Skeletal muscle tissue (tissue), 4 donors: ENCODE data around the gene OOSP1. TPM values are rescaled to one million over a fixed set of nuclear protein-coding genes. Genes with fewer than 3 reads are reported as not detected.

ENCODE experiments used
- H3K27ac ChIP-seq: one replicate; pipeline ENCODE4 v1.7.0; 2013; ENCODE audit warnings: mild to moderate bottlenecking, low read depth, low read length, inconsistent platforms
- H3K27me3 ChIP-seq, 3 donors: one replicate each; pipeline ENCODE4 v1.7.0; 2013; ENCODE audit warnings: low read length in 3 of 3; ENCODE audit not compliant: control insufficient read depth in 3 of 3, insufficient read depth in 3 of 3
- H3K36me3 ChIP-seq, 3 donors: one replicate each; pipeline ENCODE4 v1.7.0; 2013; ENCODE audit warnings: low read length in 3 of 3; ENCODE audit not compliant: control insufficient read depth in 3 of 3, insufficient read depth in 3 of 3
- H3K4me1 ChIP-seq, 3 donors: one replicate each; pipeline ENCODE4 v1.7.0; 2013; ENCODE audit warnings: low read length in 3 of 3, mild to moderate bottlenecking in 3 of 3; ENCODE audit not compliant: control insufficient read depth in 3 of 3, insufficient read depth in 3 of 3
- H3K4me3 ChIP-seq, 3 donors: one replicate each; pipeline ENCODE4 v1.7.0; 2013; ENCODE audit warnings: low read length in 3 of 3
- H3K9ac ChIP-seq, 3 donors: one replicate each; pipeline ENCODE4 v1.7.0; 2013; ENCODE audit warnings: low read length in 3 of 3, mild to moderate bottlenecking in 3 of 3, moderate library complexity in 2 of 3, low read depth in 1 of 3
- H3K9me3 ChIP-seq, 3 donors: one replicate each; pipeline ENCODE4 v1.7.0; 2013; ENCODE audit warnings: low read length in 3 of 3; ENCODE audit not compliant: control insufficient read depth in 3 of 3
- total RNA-seq: library from RNA; depleted of rRNA; stranded (reverse); fragments of >200 nt; gene quantifications from one replicate; pipeline ENCODE4 v1.2.3, GENCODE V29; 2014
- donor health status: Osteomylitis.

The OOSP1 gene
- total RNA-seq, 1 donor from 2014 or later: not detected

GRCh38 chr11:59954219-59954847 lies 16.1 kb downstream of the OOSP1 start:
- Histone ChIP-seq H3K9me3 (no peaks in the 10 kb centered on the region), H3K9ac (no peak overlapping the region), H3K4me1 (no peaks in the 10 kb centered on the region), H3K4me3 (no peak overlapping the region), H3K36me3 (no peaks in the 10 kb centered on the region), H3K27me3 (no peaks in the 10 kb centered on the region), H3K27ac (no peak overlapping the region)

- Histone ChIP-seq H3K4me3 (no peak overlapping the region), H3K27ac (no peak overlapping the region), H3K27me3 (no peaks in the 10 kb centered on the region), H3K36me3 (no peaks in the 10 kb centered on the region), H3K9ac (no peak overlapping the region), H3K4me1 (no peaks in the 10 kb centered on the region), H3K9me3 (no peaks in the 10 kb centered on the region)
These were observed 18.9 kb downstream of the OOSP1 start for GRCh38 chr11:59957094-59957493.

DNA sequence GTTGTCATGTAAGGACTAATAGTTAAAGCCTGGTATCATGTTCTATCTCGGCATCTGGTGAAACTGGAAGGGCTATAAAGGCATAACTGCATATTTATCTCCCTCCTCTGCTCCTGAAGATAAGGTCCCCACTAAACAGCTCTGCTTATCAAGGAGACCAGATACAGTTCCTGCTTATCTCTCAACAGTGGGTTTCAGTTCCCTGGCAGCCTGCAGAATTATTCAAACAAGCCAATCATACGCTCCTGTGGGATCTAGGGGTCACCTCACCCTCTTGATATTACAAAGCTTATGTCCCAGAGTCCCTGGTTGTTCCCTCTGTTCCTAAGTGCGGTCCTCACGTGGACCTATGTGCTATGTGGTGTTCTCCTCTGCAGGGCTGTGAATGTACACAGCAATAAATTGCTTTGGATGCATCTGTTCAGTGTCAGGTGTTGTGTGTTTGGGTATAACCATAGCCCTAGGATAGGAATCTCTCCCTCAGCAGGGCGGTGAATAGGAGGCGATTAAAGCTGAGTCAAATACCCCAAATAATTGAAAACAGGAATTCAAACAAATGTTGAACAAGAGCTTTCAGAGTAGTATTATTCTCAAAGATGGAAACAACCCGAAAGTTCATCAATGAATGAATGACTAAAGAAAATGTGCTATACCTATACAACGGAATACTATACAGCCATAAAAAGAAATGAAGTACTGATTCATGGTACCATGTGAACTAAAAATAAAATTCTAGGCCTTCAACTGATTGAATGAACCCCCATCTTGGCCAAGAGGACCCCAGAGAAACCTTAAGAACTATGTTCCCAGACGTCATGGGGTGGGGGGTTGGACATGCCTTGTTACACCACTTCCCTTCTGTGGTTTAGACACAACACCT lies 22.5 kb downstream of the OOSP1 start:
- Histone ChIP-seq H3K27ac (no peak overlapping the region), H3K4me1 (no peaks in the 10 kb centered on the region), H3K27me3 (no peaks in the 10 kb centered on the region), H3K4me3 (no peak overlapping the region), H3K9ac (no peak overlapping the region), H3K36me3 (no peaks in the 10 kb centered on the region), H3K9me3 (no peaks in the 10 kb centered on the region)

- Histone ChIP-seq H3K9me3 (no peaks in the 10 kb centered on the region), H3K4me1 (no peaks in the 10 kb centered on the region), H3K27me3 (no peaks in the 10 kb centered on the region), H3K36me3 (no peaks in the 10 kb centered on the region), H3K9ac (no peak overlapping the region), H3K27ac (no peak overlapping the region), H3K4me3 (no peak overlapping the region)
These were observed 23.9 kb downstream of the OOSP1 start for GRCh38 chr11:59962107-59962482.

DNA sequence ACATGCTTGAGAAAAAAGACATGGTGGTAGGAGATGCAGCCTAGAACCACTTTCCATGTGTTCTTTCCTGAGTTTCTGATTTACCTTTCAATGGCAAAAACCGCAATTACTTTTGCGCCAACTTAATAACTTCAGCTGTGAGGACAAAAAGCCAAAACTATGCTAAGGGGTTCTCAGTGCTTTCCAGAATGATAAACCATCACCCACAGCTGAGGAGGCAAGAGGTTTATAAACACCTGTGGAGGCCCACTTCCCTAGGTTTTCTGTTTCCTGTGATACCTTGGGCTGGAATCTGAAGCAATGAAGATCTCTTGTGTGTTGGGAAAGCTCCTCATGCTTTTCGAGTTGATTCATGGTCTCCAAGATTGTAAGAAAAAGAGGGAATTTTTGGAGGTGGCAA lies 25.5 kb downstream of the OOSP1 start, which contains the start of gene OOSP4A:
Gene OOSP4A (plus strand): TSS at position 301 of the 400 bp plus-strand sequence. CDS start 0 bp downstream, at position 301.
- Histone ChIP-seq H3K4me3 (no peak within 1 kb of the TSS), H3K27ac (no peak within 1 kb of the TSS), H3K36me3 (no peaks in the 10 kb centered on the region), H3K27me3 (no peaks in the 10 kb centered on the region), H3K4me1 (no peaks in the 10 kb centered on the region), H3K9me3 (no peaks in the 10 kb centered on the region), H3K9ac (no peak within 1 kb of the TSS)

DNA sequence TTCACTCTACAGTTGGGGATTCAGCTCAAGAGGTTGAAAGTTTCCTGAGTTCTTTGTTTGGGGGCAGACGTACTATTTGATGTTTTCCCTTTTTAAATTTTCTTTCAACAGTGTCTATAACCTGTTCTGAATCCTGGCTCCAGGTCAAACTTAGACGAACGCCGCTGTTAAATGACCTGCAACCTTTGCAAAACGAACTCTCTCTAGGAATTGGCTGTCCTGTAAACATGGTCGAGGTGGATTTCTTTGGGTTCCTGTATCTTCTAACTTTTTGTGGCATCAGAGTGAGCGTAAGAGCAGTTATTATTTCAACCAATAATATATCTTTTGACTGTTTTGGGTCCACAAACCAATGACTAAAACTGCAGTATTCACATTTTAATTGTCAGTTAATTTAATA lies 27.2 kb downstream of the OOSP1 start:
- no peak overlapping the region for H3K4me3 ChIP-seq
- no peaks in the 10 kb centered on the region for H3K27me3 ChIP-seq
- no peak overlapping the region for H3K9ac ChIP-seq
- no peaks in the 10 kb centered on the region for H3K9me3 ChIP-seq
- H3K36me3 ChIP-seq: no peaks in the 10 kb centered on the region
- no peaks in the 10 kb centered on the region for H3K4me1 ChIP-seq
- no peak overlapping the region for H3K27ac ChIP-seq

GRCh38 chr11:59966201-59966600 lies 28.0 kb downstream of the OOSP1 start:
- Histone ChIP-seq H3K9ac (no peak overlapping the region), H3K4me1 (no peaks in the 10 kb centered on the region), H3K4me3 (no peak overlapping the region), H3K9me3 (no peaks in the 10 kb centered on the region), H3K36me3 (no peaks in the 10 kb centered on the region), H3K27me3 (no peaks in the 10 kb centered on the region), H3K27ac (no peak overlapping the region)

- H3K9ac ChIP-seq: no peak overlapping the region
- no peak overlapping the region for H3K4me3 ChIP-seq
- no peak overlapping the region for H3K27ac ChIP-seq
- H3K4me1 ChIP-seq: no peaks in the 10 kb centered on the region
- H3K9me3 ChIP-seq: no peaks in the 10 kb centered on the region
- no peaks in the 10 kb centered on the region for H3K36me3 ChIP-seq
- no peaks in the 10 kb centered on the region for H3K27me3 ChIP-seq
These were observed 29.6 kb downstream of the OOSP1 start for GRCh38 chr11:59967677-59968394.

GRCh38 chr11:59968395-59968783 lies 30.2 kb downstream of the OOSP1 start:
- no peak overlapping the region for H3K9ac ChIP-seq
- no peaks in the 10 kb centered on the region for H3K27me3 ChIP-seq
- no peaks in the 10 kb centered on the region for H3K9me3 ChIP-seq
- no peak overlapping the region for H3K27ac ChIP-seq
- H3K4me3 ChIP-seq: no peak overlapping the region
- H3K36me3 ChIP-seq: no peaks in the 10 kb centered on the region
- H3K4me1 ChIP-seq: no peaks in the 10 kb centered on the region

- no peak overlapping the region for H3K4me3 ChIP-seq
- no peaks in the 10 kb centered on the region for H3K27me3 ChIP-seq
- H3K4me1 ChIP-seq: no peaks in the 10 kb centered on the region
- no peak overlapping the region for H3K9ac ChIP-seq
- no peak overlapping the region for H3K27ac ChIP-seq
- H3K9me3 ChIP-seq: no peaks in the 10 kb centered on the region
- H3K36me3 ChIP-seq: no peaks in the 10 kb centered on the region
These were observed 34.9 kb downstream of the OOSP1 start for GRCh38 chr11:59973097-59973496.
